ENCODE data around the gene ALPI. TPM values are rescaled to one million over a fixed set of nuclear protein-coding genes. Genes with fewer than 3 reads are reported as not detected.

ALPI gene
- total and polyA plus RNA-seq, 2 donors (not counting 3 experiments of a cell fraction or from before 2014, with no cell fraction given) = not detected

DNA sequence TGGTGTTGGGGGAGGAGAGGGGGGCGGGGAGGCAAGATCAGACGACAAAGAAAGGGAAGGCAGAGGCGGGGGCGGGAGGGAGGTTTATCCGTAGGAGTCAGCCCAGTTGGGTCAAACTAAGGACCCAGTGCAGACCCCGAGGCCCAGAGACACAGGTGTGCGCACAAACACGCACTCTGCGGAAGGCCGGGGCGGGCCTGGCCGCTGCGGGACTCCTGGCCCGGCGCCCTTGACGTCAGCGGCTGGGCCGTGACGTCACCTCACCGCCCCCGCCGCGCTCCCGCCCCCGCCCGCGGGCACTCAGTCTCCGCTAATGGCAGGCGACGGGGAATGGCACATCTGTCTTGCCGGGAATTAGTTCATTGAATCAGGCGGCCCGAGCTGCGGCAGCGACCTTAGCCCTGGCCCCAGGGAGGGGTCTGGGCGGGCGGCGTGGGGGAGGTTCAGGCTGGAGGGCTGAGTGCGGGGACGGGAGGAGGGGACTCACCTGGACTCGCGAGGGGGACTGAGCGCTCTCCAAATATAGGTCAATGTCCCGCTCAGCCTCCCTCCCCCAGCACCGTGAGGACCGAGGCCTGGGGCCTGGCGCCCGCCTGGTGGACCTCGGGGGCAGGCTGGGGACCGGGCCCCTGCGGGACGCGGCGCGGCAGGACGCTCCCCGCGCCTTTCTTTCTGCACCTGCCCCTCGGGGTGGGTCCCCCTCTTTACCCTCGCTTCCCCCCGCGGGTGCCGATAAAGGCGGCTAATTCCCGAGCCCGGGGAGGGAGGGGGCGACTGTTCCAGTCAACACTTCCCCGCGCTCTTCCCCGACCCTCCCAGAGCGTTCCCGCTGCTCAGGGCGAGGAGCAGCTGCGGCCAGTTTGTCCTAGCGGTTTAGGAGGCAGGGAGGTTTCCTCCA lies 47.2 kb downstream of the ALPI start:
- peak overlapping the region in 1 of 3 experiments; percentile 3 for H3K4me3 ChIP-seq (replicated peaks in 1 of 3; ENCODE audit: insufficient read depth in 1 of 3, low read depth in 1 of 3, low read length in 3 of 3)
- BruUV-seq (replicated peaks) = no TSS peak
- ChIA-PET CTCF (no interaction called here), POLR2A (interaction anchor here (0.6 kb wide), 1 partner anchor 34 kb away, joined by 3 read pairs; no protein-coding TSS in a partner anchor)
- H3K9me3 ChIP-seq (replicated peaks; ENCODE audit: control insufficient read depth, insufficient read depth, low read length) = no peaks in the 10 kb centered on the region
- intact Hi-C loops (cut with micrococcal nuclease) (no loop called here), dilution Hi-C loops (cut with MboI; ENCODE audit: extremely low pct_ligation_motif_present, low sequenced_read_pairs) (no loop called here)
- H3K36me3 ChIP-seq (ENCODE audit: control insufficient read depth in 2 of 2, extremely low read depth in 1 of 2, insufficient read depth in 2 of 2, low read length in 2 of 2) = no peaks in the 10 kb centered on the region
- H3K79me2 ChIP-seq (ENCODE audit: control insufficient read depth, insufficient read depth, low read length) = no peaks in the 10 kb centered on the region
- no peak for DNase-seq (ENCODE audit: low read depth, low spot score)
- no peak overlapping the region for H3K27ac ChIP-seq (ENCODE audit: insufficient read depth, low read depth, low read length)
- no peak overlapping the region for H2AFZ ChIP-seq (ENCODE audit: low read depth, low read length)
- TF ChIP-seq FOS (IDR thresholded peaks at IDR 0.05; ENCODE audit: borderline replicate concordance, insufficient read depth, low read length) (no peak), MYC (IDR thresholded peaks at IDR 0.05; ENCODE audit: low read depth, low read length) (no peak), EZH2 (IDR thresholded peaks at IDR 0.05; ENCODE audit: borderline replicate concordance, low read depth, low read length, severe bottlenecking) (peak; percentile 99)
- TF ChIP-seq, protein P1, sequence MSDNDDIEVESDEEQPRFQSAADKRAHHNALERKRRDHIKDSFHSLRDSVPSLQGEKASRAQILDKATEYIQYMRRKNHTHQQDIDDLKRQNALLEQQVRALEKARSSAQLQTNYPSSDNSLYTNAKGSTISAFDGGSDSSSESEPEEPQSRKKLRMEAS (IDR thresholded peaks at IDR 0.05; ENCODE audit: insufficient read depth, insufficient read length) = no peak
- no peak overlapping the region for H3K4me2 ChIP-seq (ENCODE audit: insufficient read depth, low read length)
- no peaks in the 10 kb centered on the region for H3K9me1 ChIP-seq (replicated peaks; ENCODE audit: control insufficient read depth, extremely low read depth, insufficient read depth, low read length)
- H4K20me1 ChIP-seq (replicated peaks; ENCODE audit: control insufficient read depth, extremely low read depth, insufficient read depth, low read length) = no peaks in the 10 kb centered on the region
- FAIRE-seq = no peak
- no peak overlapping the region for H3K9ac ChIP-seq (replicated peaks; ENCODE audit: extremely low read depth, insufficient read depth, low read length)
- no peaks in the 10 kb centered on the region for H3K4me1 ChIP-seq (ENCODE audit: control insufficient read depth, extremely low read depth, insufficient read depth, low read length)
- peaks cover 35 to 36% of the 10 kb centered on the region in 2 experiments for H3K27me3 ChIP-seq (ENCODE audit: control insufficient read depth in 2 of 2, insufficient read depth in 2 of 2, low read length in 2 of 2)

DNA sequence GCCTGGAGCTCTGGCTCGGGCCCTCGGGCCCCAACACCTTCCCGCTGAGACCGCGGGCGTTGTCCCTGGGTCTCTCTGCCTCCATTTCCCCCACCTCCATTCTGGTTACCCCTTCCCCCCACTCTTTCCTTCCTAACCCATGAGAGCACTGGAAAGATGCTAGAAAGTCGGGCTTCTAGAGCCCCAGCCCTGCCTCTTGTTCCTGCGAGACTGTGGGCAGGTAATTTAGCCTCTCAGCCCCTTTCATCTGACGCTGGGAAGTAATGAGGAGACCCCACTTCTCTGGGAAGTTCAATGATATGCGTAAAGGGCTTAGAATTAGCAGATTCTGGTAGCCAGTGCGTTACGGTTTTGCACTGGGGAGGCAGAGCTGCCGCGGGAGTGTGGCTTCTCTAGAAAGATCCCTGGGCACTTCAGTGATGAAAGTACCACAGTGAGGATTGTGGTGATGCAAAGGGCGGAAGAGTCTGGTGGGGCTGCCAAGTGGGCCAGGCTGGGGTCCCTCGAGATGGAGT lies 47.9 kb downstream of the ALPI start:
- Histone ChIP-seq H3K4me1 (ENCODE audit: control insufficient read depth, extremely low read depth, insufficient read depth, low read length) (no peaks in the 10 kb centered on the region), H3K9ac (replicated peaks; ENCODE audit: extremely low read depth, insufficient read depth, low read length) (no peak overlapping the region), H3K36me3 (ENCODE audit: control insufficient read depth in 2 of 2, extremely low read depth in 1 of 2, insufficient read depth in 2 of 2, low read length in 2 of 2) (no peaks in the 10 kb centered on the region), H3K27ac (ENCODE audit: insufficient read depth, low read depth, low read length) (no peak overlapping the region), H3K9me3 (replicated peaks; ENCODE audit: control insufficient read depth, insufficient read depth, low read length) (no peaks in the 10 kb centered on the region), H3K4me2 (ENCODE audit: insufficient read depth, low read length) (no peak overlapping the region), H3K27me3 (ENCODE audit: control insufficient read depth in 2 of 2, insufficient read depth in 2 of 2, low read length in 2 of 2) (peaks cover 35 to 36% of the 10 kb centered on the region in 2 experiments), H3K4me3 (replicated peaks in 1 of 3; ENCODE audit: insufficient read depth in 1 of 3, low read depth in 1 of 3, low read length in 3 of 3) (no peak overlapping the region), H4K20me1 (replicated peaks; ENCODE audit: control insufficient read depth, extremely low read depth, insufficient read depth, low read length) (no peaks in the 10 kb centered on the region), H3K9me1 (replicated peaks; ENCODE audit: control insufficient read depth, extremely low read depth, insufficient read depth, low read length) (no peaks in the 10 kb centered on the region), H2AFZ (ENCODE audit: low read depth, low read length) (no peak overlapping the region), H3K79me2 (ENCODE audit: control insufficient read depth, insufficient read depth, low read length) (no peaks in the 10 kb centered on the region)
- no TSS peak for BruUV-seq (replicated peaks)
- POLR2A ChIA-PET = no interaction called here
- intact Hi-C loops (cut with micrococcal nuclease) (no loop called here), dilution Hi-C loops (cut with MboI; ENCODE audit: extremely low pct_ligation_motif_present, low sequenced_read_pairs) (no loop called here)
- FAIRE-seq (no peak), DNase-seq (ENCODE audit: low read depth, low spot score) (no peak)
- CTCF ChIA-PET = no interaction called here
- peak; percentile 85 for TF ChIP-seq EZH2 (IDR thresholded peaks at IDR 0.05; ENCODE audit: borderline replicate concordance, low read depth, low read length, severe bottlenecking)
- TF ChIP-seq, protein P1 (IDR thresholded peaks at IDR 0.05; ENCODE audit: insufficient read depth, insufficient read length) = no peak
- TF ChIP-seq, protein P2, sequence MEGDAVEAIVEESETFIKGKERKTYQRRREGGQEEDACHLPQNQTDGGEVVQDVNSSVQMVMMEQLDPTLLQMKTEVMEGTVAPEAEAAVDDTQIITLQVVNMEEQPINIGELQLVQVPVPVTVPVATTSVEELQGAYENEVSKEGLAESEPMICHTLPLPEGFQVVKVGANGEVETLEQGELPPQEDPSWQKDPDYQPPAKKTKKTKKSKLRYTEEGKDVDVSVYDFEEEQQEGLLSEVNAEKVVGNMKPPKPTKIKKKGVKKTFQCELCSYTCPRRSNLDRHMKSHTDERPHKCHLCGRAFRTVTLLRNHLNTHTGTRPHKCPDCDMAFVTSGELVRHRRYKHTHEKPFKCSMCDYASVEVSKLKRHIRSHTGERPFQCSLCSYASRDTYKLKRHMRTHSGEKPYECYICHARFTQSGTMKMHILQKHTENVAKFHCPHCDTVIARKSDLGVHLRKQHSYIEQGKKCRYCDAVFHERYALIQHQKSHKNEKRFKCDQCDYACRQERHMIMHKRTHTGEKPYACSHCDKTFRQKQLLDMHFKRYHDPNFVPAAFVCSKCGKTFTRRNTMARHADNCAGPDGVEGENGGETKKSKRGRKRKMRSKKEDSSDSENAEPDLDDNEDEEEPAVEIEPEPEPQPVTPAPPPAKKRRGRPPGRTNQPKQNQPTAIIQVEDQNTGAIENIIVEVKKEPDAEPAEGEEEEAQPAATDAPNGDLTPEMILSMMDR (IDR thresholded peaks at IDR 0.05; ENCODE audit: extremely low read depth in 1 of 2, insufficient read depth in 1 of 2, low read depth in 1 of 2, low read length in 2 of 2) = no peak
- no peak for TF ChIP-seq MYC (IDR thresholded peaks at IDR 0.05; ENCODE audit: low read depth, low read length)
- no peak for TF ChIP-seq POLR2AphosphoS5 (IDR thresholded peaks at IDR 0.05; ENCODE audit: insufficient read depth, low read depth, low read length)

Data from endothelial cell of umbilical vein (primary cell).